Stomach (tissue), 9 donors: Measurements from ENCODE around the gene NPAS3. TPM values are rescaled to one million over a fixed set of nuclear protein-coding genes. Genes with fewer than 3 reads are reported as not detected.

ENCODE experiments used
- DNase-seq, 2 donors: peaks; one replicate each; pipeline versions ENCODE4 v3.0.0 to v3.0.0-alpha.2; 2013 to 2019
- H3K27ac ChIP-seq, 5 donors: fragments of 200-600 bp in 4 of 5; sonication (generic) in 4 of 5; one replicate each; pipeline ENCODE4 v1.5.1; 2013 to 2019; ENCODE audit warnings: mild to moderate bottlenecking in 1 of 5, moderate library complexity in 1 of 5
- H3K27me3 ChIP-seq, 3 donors: fragments of 200-600 bp; sonication (generic); one replicate each; pipeline ENCODE4 v1.5.1; 2017 to 2019; ENCODE audit warnings: mixed run types in 1 of 3
- H3K36me3 ChIP-seq, 4 donors: fragments of 200-600 bp; sonication (generic); 1 replicate in 3 of 4; 2 replicates in 1 of 4; pipeline ENCODE4 v1.5.1; 2016 to 2019
- H3K4me1 ChIP-seq, 4 donors: fragments of 200-600 bp; sonication (generic); one replicate each; pipeline ENCODE4 v1.5.1; 2016 to 2019
- H3K4me3 ChIP-seq, 4 donors: fragments of 200-600 bp; sonication (generic) in 3 of 4; one replicate each; pipeline ENCODE4 v1.5.1; 2016 to 2019; ENCODE audit warnings: mild to moderate bottlenecking in 1 of 4
- H3K9me3 ChIP-seq, 4 donors: fragments of 200-600 bp; sonication (generic); one replicate each; pipeline ENCODE4 v1.5.1; 2016 to 2019
- EP300 ChIP-seq: sonication (generic); formaldehyde crosslinking; IDR thresholded peaks from one replicate; pipeline ENCODE4 v1.6.1; 2017; ENCODE audit warnings: antibody characterized with exemption
- POLR2A ChIP-seq, 4 donors: fragments of 450-650 bp; IDR thresholded peaks; one replicate each; pipeline ENCODE4 v1.6.1; 2016; ENCODE audit warnings: antibody characterized with exemption in 4 of 4, control low read depth in 2 of 4, mild to moderate bottlenecking in 1 of 4, moderate library complexity in 1 of 4
- POLR2AphosphoS5 ChIP-seq, 3 donors: sonication (generic); formaldehyde crosslinking; IDR thresholded peaks; one replicate each; pipeline ENCODE4 v1.6.1; 2016; ENCODE audit warnings: antibody characterized with exemption in 3 of 3
- WGBS, 5 donors: extraction: QIAGEN DNeasy Blood & Tissue Kit in 3 of 5; methylation state at CpG; one replicate each; pipeline versions ENCODE4 v1.1.5 to v1.1.7; 2013 to 2018; 5-methylcytosine and 5-hydroxymethylcytosine counted together
- intact Hi-C: fragments of 100-400 bp; cut with DNase I; formaldehyde crosslinking; loops from one replicate; pipeline ENCODE4 v1.15.1; 2023; ENCODE audit warnings: low total_unique reads
- polyA plus RNA-seq, 3 donors: library from polyadenylated mRNA; stranded (reverse); fragments of 200-250 nt; gene quantifications; one replicate each; pipeline ENCODE4 v1.2.3, GENCODE V29; 2013
- total RNA-seq, 5 donors: library from RNA; depleted of rRNA; stranded (reverse); fragments of >200 nt; gene quantifications; one replicate each; pipeline versions ENCODE4 v1.1.0 to v1.2.3, GENCODE V29; 2014 to 2016
- TF ChIP-seq, protein P1 (sequence below), 7 experiments: fragments of 450-650 bp in 4 of 7; fragments of 200-600 bp in 3 of 7; sonication (generic) in 3 of 7; IDR thresholded peaks; one replicate each; pipeline ENCODE4 v1.5.1; 2016 to 2019; ENCODE audit warnings: antibody characterized with exemption in 7 of 7, control low read depth in 2 of 7, mild to moderate bottlenecking in 1 of 7
- donor health status: healthy with polysubstance abuse.
- donor health status: Bipolar disorder and iron deficiency.
- donor health status: healthy.

NPAS3 gene
- total and polyA plus RNA-seq, 8 donors, result under 0.01 to 7.9 (median 0.76) TPM; not detected in 1

DNA sequence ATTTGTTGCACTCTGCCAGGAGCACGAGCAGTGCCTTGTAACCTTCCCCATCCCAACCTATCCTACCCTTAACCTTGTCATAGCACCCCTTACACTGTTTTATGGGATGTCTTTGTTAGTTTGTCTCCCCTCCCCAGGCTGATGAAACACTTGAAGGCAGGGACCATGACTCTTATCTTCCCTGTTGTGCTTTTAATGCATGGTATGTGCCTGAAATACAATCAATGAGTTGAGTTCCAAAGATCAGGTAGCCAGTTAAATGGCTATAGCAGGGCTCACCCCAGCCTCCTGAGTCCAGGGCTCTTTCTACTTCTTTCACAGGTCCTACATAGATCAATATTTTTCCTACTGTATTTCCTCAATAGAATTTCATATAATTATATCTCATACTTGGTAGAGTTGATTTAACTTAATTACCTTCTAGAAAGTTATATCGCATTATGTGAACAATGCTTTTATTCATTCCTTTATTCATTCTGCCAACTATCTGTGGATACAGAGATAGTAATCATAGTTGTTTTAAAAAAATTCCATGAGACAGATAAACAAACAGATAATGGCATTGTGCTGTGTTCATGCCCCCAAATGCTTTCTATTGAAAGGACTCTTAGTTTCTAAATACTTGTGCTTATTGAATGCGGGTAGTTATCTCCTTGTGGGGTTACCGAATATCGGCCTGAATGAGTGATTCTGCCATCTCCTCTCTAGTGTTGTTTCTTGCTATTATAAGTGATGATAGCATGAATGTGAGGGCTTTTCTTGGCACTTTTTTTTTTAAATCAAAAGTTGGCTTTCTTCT lies 347.4 kb downstream of the NPAS3 start:
- intact Hi-C loops, result no loop called here

DNA sequence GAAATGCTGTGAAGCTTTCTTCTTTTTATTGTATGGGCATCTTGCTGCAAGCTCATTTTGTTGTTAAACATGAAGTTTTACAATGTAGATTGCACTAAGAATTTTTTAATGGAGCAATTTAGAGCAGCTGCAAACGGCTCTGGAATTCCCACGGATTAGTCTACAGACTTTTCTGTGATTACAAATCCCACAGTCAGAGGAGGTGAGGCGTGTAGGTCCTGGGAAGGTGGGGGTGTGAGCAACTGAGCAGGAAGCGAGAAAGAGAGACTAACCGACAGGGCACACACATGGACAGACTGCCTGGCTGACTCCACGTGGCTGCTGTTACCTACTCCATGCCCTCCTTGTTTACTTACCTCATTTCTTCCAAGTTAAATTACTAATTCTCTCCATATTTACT lies 348.5 kb downstream of the NPAS3 start:
- no peaks in the 10 kb centered on the region for H3K4me1 ChIP-seq
- no peaks in the 10 kb centered on the region for H3K36me3 ChIP-seq
- no peak overlapping the region for H3K27ac ChIP-seq
- intact Hi-C loops, result no loop called here
- no peak overlapping the region for H3K4me3 ChIP-seq
- H3K27me3 ChIP-seq, result no peaks in the 10 kb centered on the region
- TF ChIP-seq POLR2A (IDR thresholded peaks at IDR 0.05), result no peak
- TF ChIP-seq, protein P1, sequence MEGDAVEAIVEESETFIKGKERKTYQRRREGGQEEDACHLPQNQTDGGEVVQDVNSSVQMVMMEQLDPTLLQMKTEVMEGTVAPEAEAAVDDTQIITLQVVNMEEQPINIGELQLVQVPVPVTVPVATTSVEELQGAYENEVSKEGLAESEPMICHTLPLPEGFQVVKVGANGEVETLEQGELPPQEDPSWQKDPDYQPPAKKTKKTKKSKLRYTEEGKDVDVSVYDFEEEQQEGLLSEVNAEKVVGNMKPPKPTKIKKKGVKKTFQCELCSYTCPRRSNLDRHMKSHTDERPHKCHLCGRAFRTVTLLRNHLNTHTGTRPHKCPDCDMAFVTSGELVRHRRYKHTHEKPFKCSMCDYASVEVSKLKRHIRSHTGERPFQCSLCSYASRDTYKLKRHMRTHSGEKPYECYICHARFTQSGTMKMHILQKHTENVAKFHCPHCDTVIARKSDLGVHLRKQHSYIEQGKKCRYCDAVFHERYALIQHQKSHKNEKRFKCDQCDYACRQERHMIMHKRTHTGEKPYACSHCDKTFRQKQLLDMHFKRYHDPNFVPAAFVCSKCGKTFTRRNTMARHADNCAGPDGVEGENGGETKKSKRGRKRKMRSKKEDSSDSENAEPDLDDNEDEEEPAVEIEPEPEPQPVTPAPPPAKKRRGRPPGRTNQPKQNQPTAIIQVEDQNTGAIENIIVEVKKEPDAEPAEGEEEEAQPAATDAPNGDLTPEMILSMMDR (IDR thresholded peaks at IDR 0.05), result no peak
- TF ChIP-seq POLR2AphosphoS5 (IDR thresholded peaks at IDR 0.05), result no peak
- TF ChIP-seq EP300, result no peak
- no peaks in the 10 kb centered on the region for H3K9me3 ChIP-seq
- DNase-seq, result peak in 1 of 2 donors; percentile 51
- 32 to 65% (median 44%) methylated on average over 6 of the region's 6 CpGs for WGBS, 5 donors

More for the DNA sequence above, 347.4 kb downstream of the NPAS3 start:
- whole genome bisulfite sequencing, 5 donors, result 79 to 89% (median 82%) methylated on average over 5 of the region's 5 CpGs
- TF ChIP-seq POLR2A (IDR thresholded peaks at IDR 0.05), result no peak
- TF ChIP-seq EP300, result no peak
- TF ChIP-seq POLR2AphosphoS5 (IDR thresholded peaks at IDR 0.05), result no peak
- TF ChIP-seq, protein P1 (IDR thresholded peaks at IDR 0.05), result no peak
- H3K9me3 ChIP-seq, result no peaks in the 10 kb centered on the region
- no peaks in the 10 kb centered on the region for H3K27me3 ChIP-seq
- H3K4me3 ChIP-seq, result no peak overlapping the region
- no peaks in the 10 kb centered on the region for H3K4me1 ChIP-seq
- H3K27ac ChIP-seq, result no peak overlapping the region
- no peaks in the 10 kb centered on the region for H3K36me3 ChIP-seq
- DNase-seq, result no peak

DNA sequence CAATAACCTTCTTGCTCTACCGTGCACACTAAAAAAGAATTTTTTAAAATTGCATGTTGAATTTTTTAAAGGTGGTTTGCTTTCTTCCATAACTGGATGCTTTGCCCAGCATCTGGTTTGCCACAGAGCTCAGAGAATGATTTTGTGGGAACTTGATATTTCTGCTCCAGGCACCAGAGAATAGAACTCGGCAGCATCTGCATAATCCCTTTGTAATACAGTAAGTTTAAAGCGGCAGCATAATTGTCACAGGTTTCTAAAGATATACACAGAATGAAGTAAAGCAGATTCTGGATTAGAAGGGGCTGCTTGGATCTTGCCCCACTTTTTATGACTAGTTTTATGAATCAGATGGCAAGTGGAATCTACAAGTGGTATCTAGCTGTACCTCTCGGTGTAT lies 352.0 kb downstream of the NPAS3 start:
- no peak overlapping the region for H3K27ac ChIP-seq
- H3K9me3 ChIP-seq, result no peaks in the 10 kb centered on the region
- no peaks in the 10 kb centered on the region for H3K36me3 ChIP-seq
- 72 to 81% (median 76%) methylated on average over 4 of the region's 4 CpGs for WGBS, 5 donors
- intact Hi-C loops, result no loop called here
- no peaks in the 10 kb centered on the region for H3K4me1 ChIP-seq
- no peak for TF ChIP-seq POLR2A (IDR thresholded peaks at IDR 0.05)
- TF ChIP-seq, protein P1 (IDR thresholded peaks at IDR 0.05), result no peak
- no peak for TF ChIP-seq POLR2AphosphoS5 (IDR thresholded peaks at IDR 0.05)
- TF ChIP-seq EP300, result no peak
- H3K27me3 ChIP-seq, result no peaks in the 10 kb centered on the region
- no peak for DNase-seq
- H3K4me3 ChIP-seq, result no peak overlapping the region

DNA sequence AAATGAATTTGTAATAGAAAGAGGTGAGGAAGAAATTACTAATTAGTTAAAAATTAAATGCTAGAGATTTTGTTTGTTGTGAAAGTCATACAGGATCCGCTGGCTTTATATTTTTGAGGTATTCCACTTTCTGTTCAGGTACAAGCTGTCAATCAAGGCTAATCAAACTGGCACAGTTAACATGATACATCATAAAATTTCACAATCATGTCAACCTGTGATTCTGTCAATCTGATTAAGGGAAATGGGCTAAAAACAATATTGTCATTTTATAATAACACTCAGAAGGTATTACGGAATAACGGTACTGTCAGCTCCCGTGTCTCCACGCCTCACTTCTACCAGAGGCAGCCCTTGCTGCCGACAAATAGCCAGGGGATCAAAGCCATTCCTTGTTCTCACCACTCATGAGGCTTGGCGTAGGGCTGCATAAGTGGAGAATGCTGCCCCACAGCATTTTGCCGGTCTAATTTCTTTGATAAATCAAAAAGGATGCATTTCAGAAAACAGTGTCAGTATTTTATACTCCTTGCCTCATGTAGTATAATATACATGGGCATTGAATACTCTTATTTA lies 352.9 kb downstream of the NPAS3 start:
- WGBS, 5 donors, result 88 to 94% (median 91%) methylated on average over 8 of the region's 8 CpGs
- Histone ChIP-seq H3K36me3 (no peaks in the 10 kb centered on the region), H3K27me3 (no peaks in the 10 kb centered on the region), H3K4me1 (no peaks in the 10 kb centered on the region), H3K9me3 (no peaks in the 10 kb centered on the region), H3K27ac (no peak overlapping the region), H3K4me3 (no peak overlapping the region)
- DNase-seq, result no peak
- TF ChIP-seq EP300, result no peak
- TF ChIP-seq POLR2A (IDR thresholded peaks at IDR 0.05), result no peak
- TF ChIP-seq, protein P1 (IDR thresholded peaks at IDR 0.05), result no peak
- TF ChIP-seq POLR2AphosphoS5 (IDR thresholded peaks at IDR 0.05), result no peak
- intact Hi-C loops, result no loop called here
